ENCODE results near the gene BMP3. TPM values are rescaled to one million over a fixed set of nuclear protein-coding genes. Genes with fewer than 3 reads are reported as not detected.

The BMP3 gene
- total RNA-seq, 1 experiment from 2014 or later = not detected

- in situ Hi-C loops (cut with HindIII; ENCODE audit: low sequenced_read_pairs) = loop anchor here (25.0 kb wide), 1 partner anchor 676 kb away; no protein-coding TSS in a partner anchor
- no peak for DNase-seq (ENCODE audit: low spot score)
These were observed 8.3 kb downstream of the BMP3 start for GRCh38 chr4:81038636-81039350.

GRCh38 chr4:81039351-81039972, 9.0 kb downstream of the BMP3 start:
- DNase-seq (ENCODE audit: low spot score) = no peak
- in situ Hi-C loops (cut with HindIII; ENCODE audit: low sequenced_read_pairs) = loop anchor here (25.0 kb wide), 1 partner anchor 677 kb away; no protein-coding TSS in a partner anchor

- DNase-seq (ENCODE audit: low spot score) = peak; percentile 41
- in situ Hi-C loops (cut with HindIII; ENCODE audit: low sequenced_read_pairs) = loop anchor here (25.0 kb wide), 1 partner anchor 678 kb away; no protein-coding TSS in a partner anchor
These were observed 9.6 kb downstream of the BMP3 start for GRCh38 chr4:81040012-81040659.

- in situ Hi-C loops (cut with HindIII; ENCODE audit: low sequenced_read_pairs) = loop anchor here (25.0 kb wide), 1 partner anchor 680 kb away; no protein-coding TSS in a partner anchor
- no peak for DNase-seq (ENCODE audit: low spot score)
These were observed 12.3 kb downstream of the BMP3 start for GRCh38 chr4:81042578-81043365.

GRCh38 chr4:81049330-81049729, 18.8 kb downstream of the BMP3 start:
- in situ Hi-C loops (cut with HindIII; ENCODE audit: low sequenced_read_pairs) = loop anchor here (25.0 kb wide), 1 partner anchor 687 kb away; no protein-coding TSS in a partner anchor
- DNase-seq (ENCODE audit: low spot score) = no peak

GRCh38 chr4:81049907-81050306, 19.4 kb downstream of the BMP3 start:
- peak; percentile 29 for DNase-seq (ENCODE audit: low spot score)
- in situ Hi-C loops (cut with HindIII; ENCODE audit: low sequenced_read_pairs) = loop anchor here (25.0 kb wide), 1 partner anchor 688 kb away; no protein-coding TSS in a partner anchor

GRCh38 chr4:81052119-81053068, 21.9 kb downstream of the BMP3 start:
- in situ Hi-C loops (cut with HindIII; ENCODE audit: low sequenced_read_pairs) = no loop called here
- peak; percentile 46 for DNase-seq (ENCODE audit: low spot score)

GRCh38 chr4:81058621-81059020, 28.1 kb downstream of the BMP3 start:
- no peak for DNase-seq (ENCODE audit: low spot score)
- in situ Hi-C loops (cut with HindIII; ENCODE audit: low sequenced_read_pairs) = no loop called here

- in situ Hi-C loops (cut with HindIII; ENCODE audit: low sequenced_read_pairs) = no loop called here
- no peak for DNase-seq (ENCODE audit: low spot score)
These were observed 30.3 kb downstream of the BMP3 start for GRCh38 chr4:81060587-81061343.

- no peak for DNase-seq (ENCODE audit: low spot score)
- in situ Hi-C loops (cut with HindIII; ENCODE audit: low sequenced_read_pairs) = no loop called here
These were observed 30.8 kb downstream of the BMP3 start for GRCh38 chr4:81061344-81061730.

GRCh38 chr4:81062001-81062400, 31.5 kb downstream of the BMP3 start:
- in situ Hi-C loops (cut with HindIII; ENCODE audit: low sequenced_read_pairs) = no loop called here

GRCh38 chr4:81065446-81065845, 34.9 kb downstream of the BMP3 start:
- no peak for DNase-seq (ENCODE audit: low spot score)
- in situ Hi-C loops (cut with HindIII; ENCODE audit: low sequenced_read_pairs) = no loop called here

More at GRCh38 chr4:81062001-81062400, 31.5 kb downstream of the BMP3 start:
- DNase-seq (ENCODE audit: low spot score) = no peak

GRCh38 chr4:81069706-81070331, 39.3 kb downstream of the BMP3 start:
- in situ Hi-C loops (cut with HindIII; ENCODE audit: low sequenced_read_pairs) = no loop called here
- peak; percentile 80 for DNase-seq (ENCODE audit: low spot score)

GRCh38 chr4:81071013-81071412, 40.5 kb downstream of the BMP3 start:
- in situ Hi-C loops (cut with HindIII; ENCODE audit: low sequenced_read_pairs) = no loop called here
- no peak for DNase-seq (ENCODE audit: low spot score)

GRCh38 chr4:81081156-81081555, 50.6 kb downstream of the BMP3 start:
- in situ Hi-C loops (cut with HindIII; ENCODE audit: low sequenced_read_pairs) = no loop called here
- no peak for DNase-seq (ENCODE audit: low spot score)

GRCh38 chr4:81084029-81084428, 53.5 kb downstream of the BMP3 start:
- no peak for DNase-seq (ENCODE audit: low spot score)
- in situ Hi-C loops (cut with HindIII; ENCODE audit: low sequenced_read_pairs) = no loop called here

GRCh38 chr4:81084634-81085033, 54.1 kb downstream of the BMP3 start:
- in situ Hi-C loops (cut with HindIII; ENCODE audit: low sequenced_read_pairs) = no loop called here
- no peak for DNase-seq (ENCODE audit: low spot score)

Data from G401 (cell line).